Adipocyte (in vitro differentiated cells): ENCODE data around the gene MMP11.

Experiments
- DNase-seq: peaks from one replicate; pipeline ENCODE4 v3.0.0-alpha.2; 2015; ENCODE audit warnings: low read depth
- H3K27me3 ChIP-seq: replicated peaks from 2 replicates; pipeline ENCODE4 v1.7.0; 2013; ENCODE audit warnings: mild to moderate bottlenecking, low read length, moderate library complexity; ENCODE audit not compliant: control insufficient read depth, insufficient read depth
- H3K36me3 ChIP-seq: 2 replicates; pipeline ENCODE4 v1.7.0; 2013; ENCODE audit warnings: low read length, mild to moderate bottlenecking, moderate library complexity; ENCODE audit not compliant: control insufficient read depth, insufficient read depth, severe bottlenecking
- H3K4me1 ChIP-seq: 2 replicates; pipeline ENCODE4 v1.7.0; 2013; ENCODE audit warnings: mild to moderate bottlenecking, low read length, moderate library complexity; ENCODE audit not compliant: control insufficient read depth, insufficient read depth
- H3K4me3 ChIP-seq: 2 replicates; pipeline ENCODE4 v1.7.0; 2013; ENCODE audit warnings: mild to moderate bottlenecking, low read length, moderate library complexity
- H3K9ac ChIP-seq: 2 replicates; pipeline ENCODE4 v1.7.0; 2013; ENCODE audit warnings: mild to moderate bottlenecking, low read length, moderate library complexity
- H3K9me3 ChIP-seq: 2 replicates; pipeline ENCODE4 v1.7.0; 2013; ENCODE audit warnings: mild to moderate bottlenecking, low read length, moderate library complexity; ENCODE audit not compliant: control insufficient read depth

The MMP11 gene

DNA sequence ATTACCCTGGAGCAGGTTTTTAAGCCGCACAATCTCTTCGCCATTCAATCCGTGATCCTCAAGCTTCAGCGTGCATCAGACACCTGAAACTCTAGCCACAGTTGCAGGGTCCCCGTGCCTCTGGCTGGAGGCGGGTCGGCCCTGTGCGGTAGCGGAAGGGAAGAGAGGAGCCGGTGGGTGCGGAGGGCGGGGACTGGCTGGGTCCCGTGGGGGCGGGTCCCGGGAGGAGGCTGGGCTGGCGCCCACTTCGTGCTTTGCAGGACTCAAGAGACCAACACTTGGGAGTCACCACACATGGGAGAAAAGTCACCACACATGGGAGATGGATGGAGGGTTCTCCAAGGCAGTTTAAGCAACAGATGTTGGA, 9.1 kb upstream of the MMP11 start:
- DNase-seq, result no peak
- Histone ChIP-seq H3K4me1 (peaks cover 11% of the 10 kb centered on the region), H3K36me3 (no peaks in the 10 kb centered on the region), H3K9me3 (no peaks in the 10 kb centered on the region), H3K27me3 (no peaks in the 10 kb centered on the region), H3K4me3 (no peak overlapping the region), H3K9ac (no peak overlapping the region)

DNA sequence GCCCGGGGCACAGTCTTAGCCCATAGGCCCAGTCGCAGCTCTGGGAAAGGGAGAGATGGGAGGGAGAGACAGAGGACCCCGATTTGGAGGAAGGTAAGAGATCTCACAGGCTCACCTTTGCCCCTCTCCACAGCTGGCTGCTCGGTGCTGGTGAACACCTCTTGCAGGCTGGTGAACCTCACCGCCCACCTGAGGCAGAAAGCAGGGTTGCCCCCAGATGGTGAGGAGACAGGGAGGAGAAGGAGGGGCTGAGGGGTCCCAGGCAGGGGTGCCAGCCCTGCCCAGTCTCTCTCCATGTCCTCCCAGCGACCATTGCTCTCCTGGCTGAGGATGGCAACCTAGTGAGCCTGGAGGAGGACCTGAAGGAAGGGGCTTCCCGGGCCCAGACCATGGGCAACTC, 8.7 kb upstream of the MMP11 start:
- Histone ChIP-seq H3K4me1 (peaks cover 11% of the 10 kb centered on the region), H3K9me3 (no peaks in the 10 kb centered on the region), H3K36me3 (no peaks in the 10 kb centered on the region), H3K9ac (no peak overlapping the region), H3K27me3 (no peaks in the 10 kb centered on the region), H3K4me3 (no peak overlapping the region)
- DNase-seq, result no peak

DNA sequence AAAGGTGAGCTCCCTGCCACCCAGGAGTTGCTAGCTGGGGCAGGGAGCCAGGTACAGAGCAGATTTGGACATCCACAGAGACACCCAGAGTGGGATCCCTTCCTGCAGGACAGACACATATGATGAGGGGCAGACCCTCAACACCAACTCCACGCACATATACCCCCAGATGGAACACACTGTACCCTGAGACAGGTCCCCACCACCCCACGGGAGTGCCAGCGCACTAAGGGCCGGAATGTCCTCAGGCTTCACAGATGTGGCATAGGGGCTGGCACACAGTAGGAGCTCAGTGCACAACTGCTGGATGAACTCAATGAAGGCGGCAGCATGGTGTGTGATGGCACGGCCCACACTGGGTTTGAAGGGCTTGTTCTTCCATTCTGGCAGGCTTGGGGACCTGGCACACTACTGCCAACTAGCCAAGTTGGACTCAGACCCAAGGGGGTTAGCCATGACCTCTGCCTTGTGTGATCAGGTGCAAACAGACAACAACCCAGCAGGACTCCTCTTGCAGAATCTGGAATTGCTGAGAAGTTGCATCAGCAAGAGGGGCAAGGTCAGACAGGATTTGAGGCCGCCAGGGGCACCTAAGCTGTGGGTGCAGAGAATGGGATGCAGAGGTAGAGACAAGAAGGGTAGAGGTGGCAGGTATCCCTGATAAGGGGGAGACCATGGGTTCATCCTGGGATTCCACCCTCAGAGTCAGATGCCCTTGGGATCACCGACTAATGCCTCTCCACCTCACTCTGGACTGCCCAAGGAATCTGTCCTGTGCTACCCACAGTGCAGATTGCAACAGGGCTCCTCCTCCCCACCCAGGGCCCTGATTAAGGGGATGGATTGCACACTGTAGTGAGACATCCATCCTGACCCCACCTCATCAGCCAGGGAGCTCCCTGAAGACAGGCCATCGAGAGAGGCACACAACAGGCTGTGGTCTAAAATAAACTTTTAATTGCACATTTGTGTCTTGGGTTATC, 7.5 kb upstream of the MMP11 start:
- Histone ChIP-seq H3K9ac (no peak overlapping the region), H3K27me3 (no peaks in the 10 kb centered on the region), H3K4me1 (peaks cover 11% of the 10 kb centered on the region), H3K9me3 (no peaks in the 10 kb centered on the region), H3K36me3 (no peaks in the 10 kb centered on the region), H3K4me3 (no peak overlapping the region)
- DNase-seq, result no peak

GRCh38 chr22:23767303-23767672, 5.4 kb upstream of the MMP11 start:
- Histone ChIP-seq H3K9me3 (no peaks in the 10 kb centered on the region), H3K4me1 (peaks cover 12% of the 10 kb centered on the region), H3K9ac (peak overlapping the region; percentile 90), H3K36me3 (no peaks in the 10 kb centered on the region), H3K27me3 (no peaks in the 10 kb centered on the region), H3K4me3 (peak overlapping the region; percentile 85)
- DNase-seq, result no peak

GRCh38 chr22:23767673-23768548, 4.7 kb upstream of the MMP11 start, which contains the start of gene CHCHD10:
Gene CHCHD10, minus strand, starts transcription at chr22:23767972. Its CDS starts 98 bp downstream, at chr22:23767874.
- Histone ChIP-seq H3K4me1 (peaks cover 14% of the 10 kb centered on the region), H3K4me3 (peak within 1 kb of the TSS; percentile 85), H3K36me3 (no peaks in the 10 kb centered on the region), H3K9ac (peak within 1 kb of the TSS; percentile 90), H3K9me3 (no peaks in the 10 kb centered on the region), H3K27me3 (no peaks in the 10 kb centered on the region)
- DNase-seq, result peak; percentile 87

DNA sequence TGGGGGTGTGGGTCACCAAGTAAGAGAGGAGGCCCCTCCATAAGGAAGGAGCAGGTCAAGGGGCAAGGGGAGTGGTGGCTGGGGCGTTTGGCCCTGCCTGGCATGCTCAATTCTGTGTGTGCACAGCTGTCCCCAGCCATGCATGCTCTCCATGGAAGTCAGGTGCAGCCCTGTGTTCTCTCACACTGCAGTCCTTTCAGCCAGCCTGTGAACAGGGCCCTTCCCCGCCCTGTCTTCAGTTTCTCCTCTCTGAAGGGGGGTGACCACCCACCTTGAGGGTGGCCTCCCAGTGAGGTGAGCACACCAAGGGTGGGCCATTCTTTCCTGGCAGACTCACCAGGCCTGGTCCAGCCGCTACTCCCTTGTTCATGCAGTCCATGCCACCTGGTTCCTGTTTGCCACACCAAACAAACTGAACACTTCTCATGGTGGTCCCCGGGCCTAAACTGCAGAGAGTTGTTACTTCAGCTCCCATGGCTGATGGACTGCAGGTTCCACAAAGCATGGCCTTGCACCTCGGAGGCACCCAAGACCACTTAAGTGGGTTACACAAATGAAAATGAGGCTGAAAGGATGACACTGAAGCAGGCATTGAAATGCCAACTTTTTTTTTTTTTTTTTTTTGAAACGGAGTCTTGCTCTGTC, 3.2 kb upstream of the MMP11 start:
- DNase-seq, result no peak
- H3K36me3 ChIP-seq, result no peaks in the 10 kb centered on the region
- H3K4me1 ChIP-seq, result peaks cover 18% of the 10 kb centered on the region
- no peak overlapping the region for H3K4me3 ChIP-seq
- H3K27me3 ChIP-seq, result no peaks in the 10 kb centered on the region
- H3K9ac ChIP-seq, result no peak overlapping the region
- H3K9me3 ChIP-seq, result no peaks in the 10 kb centered on the region

DNA sequence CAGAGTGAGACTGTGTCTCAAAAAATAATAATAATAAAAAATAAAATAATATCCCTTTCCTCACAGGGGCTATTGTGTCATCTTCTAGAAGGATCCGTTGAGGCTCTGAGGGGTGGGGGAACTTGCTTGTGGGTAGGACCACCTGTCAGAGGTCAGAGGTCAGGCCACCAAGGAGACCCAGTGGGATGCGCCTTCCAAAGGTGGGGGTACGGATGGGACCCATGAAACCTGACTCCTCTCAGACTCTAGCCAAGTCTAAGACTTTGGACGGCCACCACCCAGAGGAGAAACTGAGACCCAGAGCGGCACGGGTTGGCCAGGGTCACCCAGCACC, 367 bp upstream of the MMP11 start:
- Histone ChIP-seq H3K36me3 (no peaks in the 10 kb centered on the region), H3K27me3 (no peaks in the 10 kb centered on the region), H3K4me1 (peaks cover 16% of the 10 kb centered on the region), H3K9me3 (no peaks in the 10 kb centered on the region), H3K4me3 (peak overlapping the region; percentile 59), H3K9ac (peak overlapping the region; percentile 42)
- DNase-seq, result no peak

DNA sequence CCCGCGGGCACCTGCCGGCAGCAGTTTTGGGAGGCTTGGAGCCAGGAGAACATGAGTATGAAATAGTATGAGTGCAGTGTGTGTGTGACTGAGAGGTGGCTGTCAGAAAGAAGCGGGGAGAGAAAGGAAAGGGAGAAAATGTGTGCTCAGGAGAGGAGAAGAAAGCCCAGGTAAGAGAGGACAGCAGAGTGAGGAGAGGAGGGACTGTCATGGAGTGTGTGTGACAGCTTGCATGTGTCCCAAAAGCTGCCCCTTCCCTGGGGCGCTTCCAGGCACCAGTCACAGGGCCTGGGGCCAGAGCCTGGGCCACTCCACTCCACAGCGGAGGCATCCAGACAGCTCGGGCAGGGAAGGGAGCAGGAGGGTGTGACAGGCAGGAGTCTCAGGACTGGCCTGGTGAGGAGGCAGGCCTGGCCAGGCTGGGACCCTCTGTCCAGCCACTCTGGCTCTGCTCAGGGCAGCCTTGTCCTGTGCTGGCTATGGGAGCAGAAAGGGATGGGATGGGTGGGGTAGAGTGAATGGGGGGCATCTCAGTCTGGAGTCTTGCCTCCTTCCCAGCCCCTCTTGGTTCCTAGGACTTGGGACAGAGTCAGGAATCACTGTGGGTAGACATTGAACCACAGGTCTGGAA, 949 bp downstream of the MMP11 start:
- Histone ChIP-seq H3K9me3 (no peaks in the 10 kb centered on the region), H3K9ac (no peak overlapping the region), H3K36me3 (no peaks in the 10 kb centered on the region), H3K27me3 (no peaks in the 10 kb centered on the region), H3K4me3 (no peak overlapping the region), H3K4me1 (peaks cover 16% of the 10 kb centered on the region)
- DNase-seq, result no peak

GRCh38 chr22:23774114-23774921, 1.7 kb downstream of the MMP11 start:
- H3K9me3 ChIP-seq, result no peaks in the 10 kb centered on the region
- no peak for DNase-seq
- no peaks in the 10 kb centered on the region for H3K36me3 ChIP-seq
- H3K4me3 ChIP-seq, result no peak overlapping the region
- no peaks in the 10 kb centered on the region for H3K27me3 ChIP-seq
- H3K4me1 ChIP-seq, result peaks cover 16% of the 10 kb centered on the region
- no peak overlapping the region for H3K9ac ChIP-seq

DNA sequence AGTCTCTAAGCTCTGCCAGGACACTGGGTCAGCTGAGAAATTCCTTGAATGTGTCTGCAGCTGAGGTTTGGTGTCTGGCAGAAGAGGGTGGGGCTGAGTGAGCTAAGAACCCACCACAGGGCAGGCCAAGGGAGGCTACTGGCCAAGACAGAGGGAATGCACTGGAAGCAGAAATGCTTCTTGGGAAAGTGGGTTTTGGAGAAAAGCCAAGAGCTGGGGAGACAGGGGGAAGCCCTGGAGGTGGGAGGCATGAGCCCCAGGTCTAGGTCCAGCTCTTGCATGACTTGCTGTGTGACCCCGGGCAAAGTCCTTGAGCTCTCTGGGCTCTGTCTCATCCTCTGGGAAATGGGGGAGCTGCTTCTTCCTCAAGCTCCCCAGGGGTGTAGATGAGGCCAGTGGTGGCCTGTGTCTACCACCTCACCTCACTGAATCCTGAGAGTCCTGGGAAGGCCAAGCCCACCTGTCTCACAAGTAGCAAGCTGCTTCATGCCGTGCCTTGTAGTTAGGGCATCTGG, 2.3 kb downstream of the MMP11 start:
- H3K27me3 ChIP-seq, result no peaks in the 10 kb centered on the region
- no peaks in the 10 kb centered on the region for H3K36me3 ChIP-seq
- DNase-seq, result peak; percentile 71
- H3K4me1 ChIP-seq, result peaks cover 16% of the 10 kb centered on the region
- no peak overlapping the region for H3K9ac ChIP-seq
- no peaks in the 10 kb centered on the region for H3K9me3 ChIP-seq
- H3K4me3 ChIP-seq, result no peak overlapping the region
